ENCODE results near the gene NPRL2.
A peak's percentile ranks its signal among the peaks of the same experiment; 100 is the strongest.

The NPRL2 gene

GRCh38 chr3:50303013-50303815 lies 47.4 kb downstream of the NPRL2 start, which contains the start of gene HYAL1:
HYAL1 (minus strand) TSS chr3:50303574; CDS start chr3:50302956, 618 bp downstream.
- DNase-seq = no peak

GRCh38 chr3:50302095-50303012 lies 48.2 kb downstream of the NPRL2 start:
- DNase-seq = no peak

GRCh38 chr3:50300681-50301254 lies 49.8 kb downstream of the NPRL2 start:
- no peak for DNase-seq

GRCh38 chr3:50299929-50300680 lies 50.5 kb downstream of the NPRL2 start:
- DNase-seq = no peak

GRCh38 chr3:50299638-50299928 lies 51.0 kb downstream of the NPRL2 start:
- DNase-seq = no peak

GRCh38 chr3:50298836-50299637 lies 51.5 kb downstream of the NPRL2 start, which contains the start of the genes HYAL3 and NAA80:
HYAL3 (minus strand) TSS chr3:50299405; CDS start chr3:50295602, 3,803 bp downstream.
NAA80 (minus strand) TSS chr3:50299405; CDS start chr3:50297463, 1,942 bp downstream.
- peak; percentile 99 for DNase-seq

- DNase-seq = no peak
Observed at GRCh38 chr3:50297896-50298725, 52.5 kb downstream of the NPRL2 start.

GRCh38 chr3:50297384-50297775 lies 53.2 kb downstream of the NPRL2 start:
- DNase-seq = no peak

Data from activated T-cell treated with anti-CD3 and anti-CD28 coated beads for 4 hours (primary cell).